SIG-M5 (cell line): Measurements from ENCODE around the gene FHL3.

Source experiments
- DNase-seq: peaks from one replicate; lab custom pipeline; 2025; lab: John Stamatoyannopoulos, UW

The FHL3 gene

DNA sequence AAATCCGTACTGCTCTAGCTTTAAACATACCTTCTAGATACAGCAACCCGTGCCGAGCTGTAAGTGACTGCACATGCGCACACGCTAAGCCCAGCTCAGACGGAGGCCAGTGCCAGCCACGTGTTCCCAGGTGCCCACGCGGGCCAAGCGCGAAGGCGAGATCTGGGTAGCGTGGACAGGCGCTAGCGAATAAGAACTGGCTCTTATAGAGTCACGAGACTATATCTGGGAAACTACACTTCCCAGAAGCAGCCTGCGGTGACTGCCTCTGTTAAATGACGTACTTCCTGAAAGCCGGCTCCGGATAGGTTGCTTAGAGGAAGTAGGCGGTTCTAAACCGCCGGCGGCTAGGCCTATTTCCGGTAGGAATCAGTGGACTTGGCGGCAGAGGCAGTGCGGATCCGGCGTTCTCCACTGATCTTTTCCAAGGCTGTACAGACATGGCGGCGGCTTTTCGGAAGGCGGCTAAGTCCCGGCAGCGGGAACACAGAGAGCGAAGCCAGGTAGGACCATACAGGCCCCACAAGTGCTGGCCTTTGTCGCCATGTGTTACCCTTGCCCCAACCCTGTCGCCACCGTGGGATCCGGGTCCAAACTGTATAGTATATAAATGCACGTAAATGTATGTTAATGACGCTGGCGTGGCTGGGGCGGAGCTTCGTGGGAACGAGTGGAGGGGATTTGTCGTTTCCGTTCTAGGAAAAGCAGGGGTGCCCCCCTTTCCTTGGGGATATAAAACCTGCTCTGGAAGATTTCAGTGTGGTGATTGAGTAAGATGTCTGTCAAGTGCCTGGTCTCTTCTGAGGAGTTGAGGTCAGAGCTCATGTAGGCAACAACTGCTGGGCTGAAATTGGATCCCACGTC is 7.3 kb upstream of the FHL3 start, which contains the start of gene UTP11:
UTP11 (plus strand) TSS at position 372 of the 864 bp plus-strand sequence; CDS start at position 441, 69 bp downstream.
- DNase-seq: peak; percentile 99

DNA sequence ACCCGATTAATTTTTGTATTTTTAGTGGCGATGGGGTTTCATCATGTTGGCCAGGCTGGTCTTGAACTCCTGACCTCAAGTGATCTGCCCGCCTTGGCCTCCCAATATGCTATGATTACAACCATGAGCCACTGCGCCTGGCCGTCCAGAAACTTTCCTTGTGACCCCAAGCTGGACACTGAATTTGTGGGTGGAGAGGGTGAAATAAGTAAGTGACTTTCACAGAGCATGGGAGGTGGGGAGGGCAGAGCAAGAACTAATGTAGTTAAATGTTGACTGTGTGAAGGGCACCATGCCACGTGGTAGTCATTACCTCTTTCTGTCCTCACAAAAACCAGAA is 4.5 kb upstream of the FHL3 start:
- no peak for DNase-seq

- DNase-seq: peak; percentile 72
Measured at GRCh38 chr1:38009088-38009840, 4.0 kb upstream of the FHL3 start.

DNA sequence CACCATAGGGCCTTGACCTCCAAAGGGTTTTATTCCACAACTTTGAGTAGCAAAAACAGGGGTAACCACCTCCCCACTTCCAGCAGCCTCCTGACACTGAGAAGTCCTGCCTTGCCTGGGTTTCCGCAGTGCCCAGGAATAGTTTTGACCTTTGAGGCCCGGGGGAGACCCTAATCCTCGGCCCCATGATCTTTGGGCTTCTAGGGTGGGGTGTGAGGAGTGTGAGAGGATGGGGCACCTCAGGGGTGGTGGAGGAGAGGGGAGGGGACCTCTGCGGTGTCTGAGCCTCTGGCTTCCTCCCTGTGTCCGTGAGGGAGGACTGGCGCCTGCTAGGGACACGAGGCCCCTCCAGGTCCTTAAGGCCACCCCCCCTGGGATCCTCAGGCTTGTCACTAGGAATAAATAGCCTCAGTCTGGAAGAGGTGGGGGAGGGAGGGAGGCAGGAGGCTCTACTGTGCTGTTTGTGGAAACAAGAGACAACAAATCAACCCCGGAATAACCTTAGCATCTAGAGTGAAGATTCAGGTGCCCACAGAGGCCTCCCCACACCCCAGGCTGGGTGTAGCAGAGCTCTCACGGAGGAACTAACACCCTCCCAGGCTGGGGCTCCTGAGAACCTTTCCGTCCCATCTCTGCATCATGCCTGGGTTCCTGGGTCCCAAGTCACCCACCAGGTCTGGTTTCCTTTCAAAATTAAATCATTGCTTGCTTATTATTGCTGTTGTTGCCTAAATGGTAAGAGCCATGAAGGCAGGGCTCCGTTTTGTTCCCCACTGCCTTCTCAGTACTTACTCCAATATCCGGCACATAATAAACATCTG is 904 bp upstream of the FHL3 start:
- no peak for DNase-seq

GRCh38 chr1:38004284-38005108 is 818 bp downstream of the FHL3 start:
- DNase-seq: no peak

DNA sequence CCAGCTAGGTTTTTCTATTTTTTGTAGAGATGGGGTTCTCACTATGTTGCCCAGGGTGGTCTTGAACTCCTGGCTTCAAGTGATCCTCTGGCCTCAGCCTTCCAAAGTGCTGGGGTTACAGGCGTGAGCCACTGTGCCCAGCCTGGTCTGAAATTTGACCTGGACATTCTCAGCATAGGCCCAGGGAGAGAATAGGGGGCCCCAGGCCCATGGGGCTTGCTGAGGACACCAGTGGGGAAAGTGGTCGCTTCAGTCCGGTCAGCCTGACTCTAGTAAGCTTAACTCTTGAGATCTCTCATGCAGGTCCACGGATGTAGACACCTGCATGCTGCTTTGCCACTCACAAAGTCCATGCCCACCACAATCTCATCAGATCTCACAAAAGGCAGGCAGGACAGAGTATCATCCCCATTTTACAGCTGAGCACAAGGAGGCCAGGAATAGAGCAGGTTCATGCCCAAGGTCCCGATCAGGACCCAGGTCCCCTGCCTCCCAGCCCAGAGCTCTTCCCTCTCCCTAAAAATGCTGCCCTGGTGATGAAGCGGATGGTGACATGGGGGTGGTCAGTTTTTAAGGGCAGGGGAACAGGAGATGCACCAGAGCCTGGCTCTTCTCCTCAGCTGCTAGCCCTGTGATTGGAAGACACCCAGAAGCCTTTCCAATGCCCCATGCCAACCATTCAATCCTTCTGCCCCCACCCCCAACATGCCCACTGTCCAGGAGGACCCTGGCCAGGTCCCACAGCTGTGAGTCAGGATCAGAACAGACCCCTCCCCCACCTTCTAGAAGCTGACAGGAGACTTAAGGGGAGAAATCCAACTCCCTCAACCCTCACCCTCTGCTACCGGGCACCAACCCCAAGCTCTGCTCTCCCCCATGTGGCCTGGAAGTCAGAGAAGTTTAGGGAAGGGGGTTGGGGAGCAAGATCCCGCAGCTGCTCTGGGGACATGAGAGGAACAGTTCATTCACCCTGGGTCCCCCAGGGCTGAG is 1.8 kb downstream of the FHL3 start:
- no peak for DNase-seq

GRCh38 chr1:38000529-38001455 is 4.5 kb downstream of the FHL3 start:
- DNase-seq: no peak

DNA sequence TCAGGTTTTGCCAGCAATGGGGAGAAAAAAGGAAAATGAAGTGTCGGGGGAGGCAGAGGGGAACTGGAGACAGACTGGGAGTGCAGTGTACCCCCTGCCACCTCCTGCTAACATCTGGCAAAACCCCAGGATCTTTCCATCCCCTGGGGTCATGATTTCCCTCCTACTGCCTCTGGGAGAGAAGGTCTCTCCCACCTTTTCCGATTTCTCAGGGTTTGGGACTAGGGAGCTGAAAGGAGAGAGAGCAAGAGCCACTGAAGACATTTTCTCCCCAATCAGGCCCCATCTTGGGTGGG is 5.1 kb downstream of the FHL3 start:
- DNase-seq: no peak

DNA sequence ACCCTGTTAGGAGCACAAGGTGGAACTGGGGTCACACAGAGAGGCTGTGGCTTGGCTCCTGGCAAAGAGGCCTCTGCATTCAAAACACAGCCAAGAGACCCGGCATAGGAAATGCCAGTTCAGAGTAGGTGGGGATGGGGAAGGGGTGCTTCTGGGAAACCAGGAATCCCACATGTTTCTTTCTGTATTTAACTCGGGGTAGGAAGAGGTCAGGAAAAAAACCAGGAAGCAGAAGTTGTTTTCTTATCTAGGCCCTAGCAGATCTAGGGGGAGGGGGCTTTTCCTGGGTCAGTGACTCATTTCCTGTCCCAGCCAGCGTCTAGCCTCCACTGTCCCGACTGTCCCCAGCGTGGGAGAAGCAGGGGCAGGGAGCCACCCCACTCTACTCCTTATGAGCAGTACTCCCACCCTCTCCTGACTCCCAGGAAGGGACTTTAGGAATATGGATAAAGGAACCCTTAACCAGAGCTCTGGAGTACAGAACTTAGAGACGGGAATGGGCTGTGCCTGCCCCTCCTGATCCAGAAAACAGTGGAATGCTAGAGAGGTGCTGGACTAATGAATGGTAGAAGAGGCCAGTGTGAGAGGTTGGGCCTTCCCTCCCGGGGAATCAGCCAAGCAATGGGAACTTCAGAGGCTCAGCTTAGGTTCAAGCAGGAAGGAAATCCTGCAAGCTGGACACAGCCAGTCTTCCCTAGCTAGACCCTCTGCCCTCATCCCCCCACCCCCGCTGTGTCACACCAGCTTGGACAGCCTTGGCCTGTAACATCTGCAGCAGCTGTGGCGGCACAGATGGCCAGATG is 5.7 kb downstream of the FHL3 start:
- no peak for DNase-seq

- DNase-seq: no peak
Measured at GRCh38 chr1:37998913-37999429, 6.3 kb downstream of the FHL3 start.

GRCh38 chr1:37998089-37998808 is 7.1 kb downstream of the FHL3 start:
- DNase-seq: no peak

- no peak for DNase-seq
Measured at GRCh38 chr1:37997256-37998088, 7.8 kb downstream of the FHL3 start.

DNA sequence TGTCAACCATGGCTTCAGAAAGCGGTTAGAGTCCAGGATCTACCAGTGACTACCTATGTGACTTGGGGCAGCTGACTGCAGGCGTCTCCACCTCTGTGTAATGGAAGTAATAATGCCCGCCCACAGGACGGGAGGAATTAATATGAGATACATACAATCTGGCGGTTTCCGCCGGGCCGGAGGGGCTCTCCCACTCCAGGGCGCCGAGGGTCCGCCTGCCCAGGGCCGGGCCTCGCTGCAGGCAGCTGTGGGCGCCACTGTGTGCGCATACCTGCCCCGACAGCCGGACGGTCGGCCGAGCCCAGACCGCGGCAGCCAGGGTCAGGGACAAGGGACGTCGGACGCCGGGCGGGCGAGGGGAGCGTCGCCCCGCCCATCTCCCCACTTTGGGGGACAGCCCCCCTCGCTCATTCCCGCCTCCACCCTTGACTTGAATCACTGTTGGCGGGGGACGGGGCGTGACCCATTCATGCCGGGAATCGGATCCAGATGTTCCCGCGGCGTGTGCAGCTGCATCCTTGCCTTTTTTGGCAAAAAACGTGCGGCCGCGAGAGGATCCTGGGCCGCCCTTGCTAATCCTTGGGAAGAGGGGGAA is 9.5 kb downstream of the FHL3 start:
- no peak for DNase-seq

DNA sequence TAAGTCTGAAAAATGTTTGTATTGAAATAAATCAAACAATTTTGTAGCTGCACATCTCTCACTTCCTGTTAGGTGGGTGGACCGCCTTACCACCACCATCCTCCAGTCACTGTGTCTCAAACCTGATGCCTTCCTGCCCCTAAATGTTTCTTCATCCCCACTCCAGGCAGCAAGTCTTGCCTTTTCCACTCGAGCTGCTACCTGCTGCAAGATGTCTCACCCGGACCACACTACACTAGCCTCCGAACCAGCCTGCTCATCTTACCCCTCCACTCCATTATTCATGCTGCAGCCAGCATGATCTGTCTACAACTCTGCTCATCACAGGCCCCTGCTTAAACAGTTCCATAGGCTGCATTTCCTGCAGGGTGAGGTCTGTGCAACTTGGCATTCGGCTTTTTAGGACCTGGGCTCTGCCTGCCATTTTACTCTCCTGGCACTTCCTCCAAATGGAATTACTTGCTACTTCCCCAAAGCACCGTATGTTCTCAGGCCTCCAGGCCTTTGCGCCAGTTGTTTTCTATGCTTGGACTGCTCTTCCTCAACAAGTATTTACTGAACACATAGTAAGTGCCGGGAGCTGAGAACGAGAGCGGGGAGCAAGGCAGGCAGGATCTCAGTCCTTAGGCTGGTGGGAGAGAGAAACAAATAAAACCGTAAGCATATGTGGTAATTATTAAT is 10.3 kb downstream of the FHL3 start:
- no peak for DNase-seq

GRCh38 chr1:37989361-37989930 is 15.9 kb downstream of the FHL3 start:
- DNase-seq: no peak
